ENCODE results near the gene TNRC6B.

Gene TNRC6B

DNA sequence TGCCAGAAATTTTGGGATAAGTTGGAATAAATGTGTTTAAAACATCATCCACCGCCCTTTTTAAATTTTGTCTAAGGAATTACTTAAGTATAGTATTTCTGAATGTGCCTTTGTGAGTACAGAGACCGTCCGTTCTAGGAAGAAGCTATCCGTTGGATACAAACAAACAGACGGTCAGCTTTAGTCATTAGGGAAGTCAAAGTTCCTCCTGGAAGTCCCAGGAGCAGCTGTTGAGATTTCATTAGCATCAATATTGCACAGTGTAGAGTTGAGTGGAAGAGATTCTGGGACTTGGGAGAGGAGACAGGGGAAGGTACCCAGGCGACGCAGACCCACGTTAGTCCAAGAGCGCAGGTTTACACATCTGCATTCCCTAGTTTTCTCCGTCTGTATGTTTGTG, 152.9 kb downstream of the TNRC6B start:
- no peak for DNase-seq

DNA sequence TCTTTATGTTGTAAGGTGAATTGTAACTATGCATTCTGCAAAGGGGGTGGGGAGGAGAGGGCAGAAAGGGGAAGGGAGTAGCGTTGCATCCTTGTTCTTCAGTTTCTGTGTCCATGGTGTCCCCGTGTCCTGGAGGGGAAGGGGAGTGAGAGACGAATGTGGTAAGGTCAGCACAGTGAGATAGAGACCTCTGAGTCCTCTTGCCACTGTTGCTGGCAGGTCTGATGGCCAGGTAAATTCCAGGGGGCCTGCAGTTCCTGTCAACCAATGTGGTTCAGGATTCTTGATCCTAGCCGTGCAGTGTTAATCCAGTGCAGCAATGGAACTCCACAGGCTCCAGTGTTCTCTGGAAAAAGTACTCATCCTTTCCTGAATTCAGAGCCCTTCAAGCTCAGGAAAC, 154.0 kb downstream of the TNRC6B start:
- no peak for DNase-seq

DNA sequence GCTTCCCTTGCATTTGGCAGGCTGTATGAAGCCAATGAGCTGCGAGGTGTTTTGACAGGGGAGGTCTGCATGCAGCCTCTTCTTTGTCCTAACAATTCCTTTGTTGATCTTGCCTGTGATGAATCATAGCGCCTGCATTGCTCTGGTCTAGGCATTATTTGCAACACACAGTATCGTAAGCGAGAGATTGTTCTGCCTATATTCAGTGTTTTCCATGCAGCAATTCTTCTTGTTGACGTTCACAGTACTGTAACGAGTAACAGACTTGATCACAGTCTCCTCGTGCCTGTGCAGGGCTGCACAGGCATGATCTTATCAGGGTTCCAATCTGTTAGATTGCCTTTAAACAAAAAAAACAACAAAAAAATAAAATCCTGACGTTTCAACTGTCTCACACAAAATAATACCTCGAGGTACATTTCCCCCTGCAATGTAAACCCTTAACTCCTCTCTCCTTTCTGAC, 154.6 kb downstream of the TNRC6B start:
- DNase-seq = no peak

DNA sequence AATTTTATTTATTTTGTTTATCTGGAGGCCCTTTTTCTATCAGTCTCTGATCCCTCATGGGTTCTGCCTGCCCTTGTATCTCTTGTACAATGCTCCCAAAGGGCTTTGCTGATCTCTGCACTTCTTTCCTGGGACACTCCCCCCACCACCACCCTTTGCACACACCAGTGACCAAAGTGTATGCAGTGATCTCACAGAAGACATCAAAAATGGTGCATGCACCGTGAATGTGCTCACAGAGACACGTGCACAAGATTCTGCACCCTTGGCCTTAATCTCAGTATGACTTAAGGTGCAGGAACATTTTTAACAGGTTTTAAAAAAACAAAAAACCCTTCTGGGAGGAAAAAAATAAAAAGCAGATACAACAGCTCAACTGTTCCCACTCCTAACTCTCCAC, 156.3 kb downstream of the TNRC6B start:
- DNase-seq = no peak

DNA sequence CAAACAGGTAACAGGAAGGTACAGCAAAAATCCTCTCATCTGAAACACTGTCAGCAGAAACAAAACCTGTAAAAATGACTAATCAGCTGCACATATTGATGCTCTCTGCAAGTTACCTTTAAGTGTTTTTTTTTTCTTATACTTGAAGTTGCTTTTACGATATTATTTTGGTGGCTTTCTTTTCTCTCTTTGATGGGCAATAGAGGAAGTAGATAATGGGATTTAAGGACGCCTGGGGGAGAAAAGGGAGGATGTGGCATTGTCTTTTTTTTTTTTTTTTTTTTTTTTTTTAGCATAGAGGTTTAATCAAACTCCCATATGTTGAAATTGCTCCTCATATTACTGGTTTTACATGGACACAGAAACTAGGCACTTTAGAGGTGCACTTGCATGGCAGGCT, 157.2 kb downstream of the TNRC6B start:
- no peak for DNase-seq

DNA sequence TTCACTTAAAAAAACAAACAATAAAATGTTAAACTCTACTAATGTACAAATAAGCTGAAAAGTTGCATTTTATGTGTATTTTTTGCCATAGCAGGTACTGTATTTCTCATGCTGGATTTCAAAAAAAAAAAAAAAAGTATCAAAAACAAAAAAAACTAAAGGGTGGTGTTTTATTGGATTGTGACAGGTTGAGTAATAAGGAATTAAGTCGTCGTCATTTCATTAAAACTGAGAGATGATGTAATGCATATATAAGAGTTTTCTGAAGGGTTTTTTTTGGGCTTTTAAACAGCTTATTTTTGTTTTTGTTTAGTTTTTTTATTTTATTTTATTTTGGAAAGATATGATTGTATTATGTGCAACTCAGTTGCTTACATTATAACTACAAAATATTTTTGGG, 157.6 kb downstream of the TNRC6B start:
- DNase-seq = no peak

DNA sequence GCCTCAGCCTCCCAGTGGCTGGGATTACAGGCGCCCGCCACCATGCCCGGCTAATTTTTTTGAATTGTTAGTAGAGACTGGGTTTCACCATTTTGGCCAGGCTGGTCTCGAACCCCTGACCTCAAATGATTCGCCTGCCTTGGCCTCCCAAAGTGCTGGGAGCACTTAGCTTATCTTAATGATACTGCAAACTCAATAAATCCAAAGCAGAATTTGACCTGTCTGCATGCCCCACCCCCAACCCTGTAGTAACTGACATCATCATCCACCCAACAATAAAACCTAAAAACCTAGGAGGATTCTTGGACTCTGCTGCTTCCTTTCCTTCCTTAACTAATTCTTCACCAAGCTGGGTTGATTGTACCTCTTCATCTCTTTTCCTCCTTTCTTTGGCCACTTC, 162.3 kb downstream of the TNRC6B start:
- no peak for DNase-seq

DNA sequence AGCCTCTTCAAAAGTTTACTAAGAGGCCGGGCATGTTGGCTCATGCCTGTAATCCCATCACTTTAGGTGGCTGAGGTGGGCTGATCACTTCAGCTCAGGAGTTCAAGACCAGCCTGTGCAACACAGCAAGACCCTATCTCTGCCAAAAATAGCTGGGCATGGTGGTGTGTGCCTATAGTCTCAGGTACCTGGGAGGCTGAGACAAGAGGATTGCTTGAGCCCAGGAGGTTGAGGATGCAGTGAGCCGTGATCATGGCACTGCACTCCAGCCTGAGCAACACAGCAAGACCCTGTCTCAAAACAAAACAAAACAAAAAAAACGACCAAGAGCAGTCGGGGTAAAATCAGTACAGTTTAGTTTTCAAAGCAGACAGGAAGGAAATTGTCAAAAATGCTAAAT, 163.9 kb downstream of the TNRC6B start:
- no peak for DNase-seq

DNA sequence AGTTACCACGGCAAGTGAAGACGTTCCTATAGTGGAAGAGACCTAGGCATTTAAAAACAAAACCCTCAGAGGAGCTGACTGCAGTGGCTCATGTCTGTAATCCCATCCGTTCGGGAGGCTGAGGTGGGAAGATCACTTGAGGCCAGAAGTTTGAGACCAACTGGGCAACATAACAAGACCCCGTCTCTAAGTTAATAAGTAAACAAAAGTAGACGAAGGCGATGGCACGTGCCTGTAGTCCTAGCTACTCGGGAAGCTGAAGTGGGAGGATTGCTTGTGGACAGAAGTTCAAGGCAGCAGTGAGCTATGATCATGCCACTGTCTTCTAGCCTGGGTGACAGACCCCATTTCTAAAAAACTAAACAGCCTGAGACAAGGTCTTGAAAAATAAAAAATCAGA, 164.8 kb downstream of the TNRC6B start:
- no peak for DNase-seq

DNA sequence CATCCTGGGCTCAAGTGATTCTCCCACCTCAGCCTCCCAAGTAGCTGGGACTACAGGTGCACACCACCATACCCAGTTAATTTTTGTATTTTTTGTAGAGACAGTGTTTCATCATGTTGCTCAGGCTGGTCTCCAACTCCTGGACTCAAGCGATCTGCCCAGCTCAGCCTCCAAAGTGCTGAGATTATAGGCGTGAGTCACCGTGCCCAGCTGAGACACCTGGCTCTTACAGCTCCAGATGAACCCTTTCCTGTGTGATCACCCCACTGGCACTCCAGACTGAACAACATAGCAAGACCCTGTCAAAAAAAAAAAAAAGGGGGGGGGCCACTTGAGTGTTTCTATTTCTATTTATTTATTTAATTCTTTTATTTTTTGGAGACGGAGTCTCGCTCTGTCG, 167.5 kb downstream of the TNRC6B start:
- DNase-seq = peak; percentile 19

DNA sequence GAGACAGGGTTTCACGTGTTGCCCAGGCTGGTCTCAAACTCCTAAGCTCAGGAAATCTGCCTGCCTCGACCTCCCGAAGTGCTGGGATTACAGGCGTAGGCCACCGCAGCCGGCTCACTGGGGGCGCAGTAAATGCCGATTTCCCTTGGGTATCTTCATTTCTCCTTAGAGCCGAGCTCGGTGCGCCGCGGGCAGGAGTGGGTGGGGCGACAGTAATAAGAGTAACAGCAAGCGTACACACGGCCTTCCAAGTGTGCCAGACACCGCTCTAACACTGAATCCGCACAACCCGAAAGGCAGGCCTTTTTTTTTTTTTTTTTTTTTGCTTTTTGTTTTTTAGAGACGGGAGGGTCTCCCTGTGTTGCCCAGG, 168.1 kb downstream of the TNRC6B start:
- no peak for DNase-seq

DNA sequence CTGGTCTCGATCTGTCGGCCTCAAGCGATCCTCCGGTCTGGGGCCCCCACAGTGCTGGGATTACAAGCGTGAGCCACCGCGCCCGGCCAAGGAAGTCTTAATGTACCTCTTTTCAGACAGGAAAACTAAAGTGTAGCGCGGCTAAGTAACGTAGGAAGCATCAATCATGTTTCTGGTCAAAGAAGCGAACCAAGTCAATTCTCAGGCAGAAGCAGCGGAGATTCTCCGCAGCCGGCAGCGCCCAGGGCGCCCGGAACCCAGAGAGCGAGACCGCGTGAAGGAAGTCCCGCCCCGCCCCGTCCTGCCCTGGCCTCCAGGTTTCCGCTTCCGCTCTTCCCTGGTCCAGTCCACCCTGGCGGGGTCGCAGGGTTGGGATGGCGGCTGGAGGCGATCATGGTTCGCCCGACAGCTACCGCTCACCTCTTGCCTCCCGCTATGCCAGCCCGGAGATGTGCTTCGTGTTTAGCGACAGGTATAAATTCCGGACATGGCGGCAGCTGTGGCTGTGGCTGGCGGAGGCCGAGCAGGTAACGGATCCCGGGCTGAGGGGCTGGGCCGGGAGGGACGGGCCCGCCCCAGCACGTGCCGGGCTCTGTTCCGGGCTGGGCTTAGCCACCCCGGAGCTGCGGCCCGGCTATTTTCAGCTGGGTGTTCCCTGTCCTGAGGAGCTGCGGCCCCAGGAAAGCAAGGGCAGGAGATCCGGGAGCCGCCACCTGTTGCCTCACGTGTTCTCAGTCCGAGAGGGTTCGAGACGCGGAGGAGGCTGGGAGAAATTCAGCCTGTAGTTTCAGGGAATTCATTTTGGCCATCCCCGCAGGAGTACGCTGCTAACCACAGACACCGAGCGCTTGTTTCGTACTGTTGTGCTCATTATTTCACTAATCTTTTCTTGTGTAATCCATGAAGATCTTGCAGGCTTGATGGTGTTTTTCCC, 168.7 kb downstream of the TNRC6B start, which contains the start of gene ADSL:
Gene ADSL (plus strand): TSS at position 316 of the 934 bp plus-strand sequence. CDS start 59 bp downstream, at position 375.
- peak; percentile 67 for DNase-seq

DNA sequence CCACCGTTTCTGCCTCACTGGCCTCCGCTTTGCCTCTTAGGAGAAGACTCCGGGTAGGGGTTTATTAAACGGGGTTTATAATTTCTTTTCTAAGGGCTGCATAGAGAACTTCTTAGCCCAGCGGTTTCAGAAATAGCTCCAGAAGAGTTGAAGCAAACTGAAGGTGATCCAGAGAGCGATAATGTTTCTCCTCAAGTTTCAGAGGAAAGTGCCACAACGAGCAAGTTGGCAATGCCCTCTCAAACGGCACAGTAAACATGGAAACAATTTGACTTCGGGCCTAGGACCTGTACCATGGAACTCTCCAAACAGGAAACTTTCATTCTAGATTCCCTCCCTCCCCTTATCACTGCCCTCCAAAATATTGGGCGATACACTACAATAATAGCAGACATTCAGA, 169.6 kb downstream of the TNRC6B start:
- DNase-seq = no peak

DNA sequence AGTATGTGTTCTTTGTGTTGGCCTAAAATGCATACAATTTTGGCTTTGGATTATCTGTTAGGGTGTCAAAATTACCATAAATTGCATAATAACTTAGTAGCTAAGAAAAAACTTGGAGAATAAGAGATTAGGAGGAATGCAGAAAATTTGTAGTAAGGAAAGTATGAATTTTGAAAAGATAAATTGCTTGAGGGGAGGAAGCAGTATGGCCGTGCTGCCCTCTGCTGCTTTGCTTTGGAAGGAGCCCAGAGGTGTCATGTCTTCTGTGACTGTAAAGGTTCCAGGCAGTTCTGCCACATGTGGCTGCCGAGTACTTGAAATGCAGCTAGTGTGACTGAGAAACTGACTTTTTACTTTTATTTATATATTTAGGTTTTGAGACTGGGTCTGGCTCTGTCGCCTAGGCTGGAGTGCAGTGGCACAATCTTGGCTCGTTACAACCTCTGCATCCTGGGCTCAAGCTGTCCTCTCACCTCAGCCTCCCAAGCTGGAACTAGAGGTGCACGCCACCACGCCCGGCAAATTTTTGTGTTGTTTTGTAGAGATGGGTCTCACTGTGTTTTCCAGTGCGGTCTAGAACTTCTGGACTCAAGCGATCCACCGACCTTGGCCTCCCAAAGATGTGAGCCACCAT, 170.4 kb downstream of the TNRC6B start:
- no peak for DNase-seq

DNA sequence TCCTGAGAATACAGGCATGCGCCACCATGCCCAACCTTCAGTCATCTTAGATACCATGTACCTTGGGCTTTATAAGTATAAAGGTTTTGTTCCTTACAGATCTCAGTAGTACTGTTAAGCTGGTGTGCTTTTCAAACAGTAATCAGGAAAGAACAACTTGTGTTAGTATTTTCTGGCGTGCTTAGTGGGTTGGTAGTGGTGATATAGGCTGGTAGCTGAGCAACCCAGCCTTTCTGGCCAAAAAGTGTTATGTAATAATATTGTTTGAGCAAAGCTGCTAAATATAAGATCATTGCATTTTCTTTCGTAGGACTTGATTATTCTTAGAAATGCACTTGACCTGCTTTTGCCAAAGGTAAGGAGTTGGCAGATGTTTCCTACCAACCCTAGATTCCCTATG, 175.0 kb downstream of the TNRC6B start:
- no peak for DNase-seq

DNA sequence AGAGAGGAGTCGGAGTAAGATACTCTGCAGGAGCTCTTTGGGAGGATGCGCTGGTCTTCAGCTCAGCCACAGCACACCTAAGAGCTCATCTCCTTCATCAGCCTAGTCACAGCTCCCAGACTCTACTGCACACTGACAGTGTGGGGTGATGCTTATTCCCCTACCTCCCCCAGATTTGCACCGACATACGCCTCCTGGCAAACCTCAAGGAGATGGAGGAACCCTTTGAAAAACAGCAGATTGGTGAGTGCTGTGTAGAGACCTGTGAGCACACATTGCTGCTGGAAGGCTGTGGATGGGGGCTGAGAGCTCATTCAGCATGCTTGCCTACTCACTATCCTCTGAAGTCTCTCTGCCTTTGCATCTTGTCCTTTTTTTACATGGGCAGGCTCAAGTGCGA, 183.4 kb downstream of the TNRC6B start:
- no peak for DNase-seq

DNA sequence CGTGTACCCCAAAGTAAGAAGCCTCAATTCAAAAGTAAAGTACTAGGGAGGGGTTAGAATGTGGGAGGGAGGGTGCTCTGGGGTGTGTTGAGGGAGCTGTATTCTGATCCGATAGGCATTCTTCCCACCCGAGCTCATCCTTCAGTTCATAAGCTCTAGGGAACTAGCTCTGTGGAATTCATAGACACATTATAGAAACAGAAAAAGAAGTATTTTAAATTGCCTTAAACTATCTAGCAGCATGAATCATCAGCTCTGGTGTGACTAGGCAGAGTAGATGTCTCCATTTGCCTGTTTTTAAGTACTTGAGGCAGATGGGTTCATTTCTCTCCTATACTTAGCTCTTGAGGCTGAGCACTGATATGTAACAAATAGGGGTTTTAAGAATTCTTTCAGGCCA, 185.3 kb downstream of the TNRC6B start:
- no peak for DNase-seq

DNA sequence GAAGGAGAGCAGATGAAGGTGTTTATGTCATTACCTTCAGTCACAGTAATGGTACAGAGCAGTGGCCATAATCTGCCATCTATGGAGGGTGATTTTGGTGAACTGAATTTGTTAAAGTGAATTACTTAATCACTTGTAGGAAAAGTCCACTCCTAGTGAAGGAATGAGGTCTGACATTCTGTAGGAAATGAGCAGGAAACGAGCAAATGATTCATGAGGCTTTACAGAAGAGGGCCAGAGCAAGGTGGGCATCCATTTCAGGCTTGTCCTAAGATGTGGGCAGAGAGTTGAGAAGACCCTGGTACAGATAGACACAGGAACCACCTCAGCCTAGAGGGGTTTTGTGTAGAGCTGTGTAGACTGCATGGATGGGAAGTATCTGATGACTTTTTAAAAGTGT, 186.7 kb downstream of the TNRC6B start:
- no peak for DNase-seq

DNA sequence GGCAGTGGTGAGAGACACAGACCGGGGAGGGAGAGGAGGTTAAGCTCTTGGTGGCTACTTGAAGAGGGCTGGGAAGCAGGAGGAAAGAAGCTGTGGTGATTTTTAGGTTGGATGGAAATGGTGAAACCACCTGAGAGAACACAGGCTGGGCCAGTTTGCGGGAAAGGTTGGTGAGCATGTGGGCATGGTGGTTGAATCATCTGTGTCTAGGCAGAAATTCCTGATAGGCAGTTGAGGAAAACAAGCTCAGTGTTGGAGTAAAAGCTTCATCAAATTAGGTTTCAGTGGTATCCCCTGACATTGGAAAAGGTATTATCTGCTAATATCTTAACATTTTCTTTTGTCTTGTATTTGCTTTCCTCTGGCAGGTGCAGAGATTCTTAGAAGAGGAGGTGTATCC, 188.3 kb downstream of the TNRC6B start:
- DNase-seq = no peak

DNA sequence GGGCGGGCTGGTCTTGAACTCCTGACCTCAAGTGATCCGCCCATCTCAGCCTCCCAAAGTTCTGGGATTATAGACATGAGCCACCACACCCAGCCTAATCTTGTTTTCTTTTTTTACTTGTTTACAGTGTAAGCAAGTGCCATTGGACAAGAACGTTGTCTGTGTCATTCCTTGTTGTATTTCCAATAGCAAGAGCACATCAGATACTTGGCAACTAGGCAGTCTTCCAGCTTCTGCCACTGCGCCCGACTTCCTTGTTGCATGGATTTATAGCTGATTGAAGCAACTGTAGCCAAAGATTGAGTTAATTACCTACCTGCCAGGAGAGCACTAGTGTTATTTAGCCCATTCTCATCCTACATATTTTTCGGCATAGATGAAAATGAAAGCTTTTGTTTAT, 189.6 kb downstream of the TNRC6B start:
- no peak for DNase-seq

DNA sequence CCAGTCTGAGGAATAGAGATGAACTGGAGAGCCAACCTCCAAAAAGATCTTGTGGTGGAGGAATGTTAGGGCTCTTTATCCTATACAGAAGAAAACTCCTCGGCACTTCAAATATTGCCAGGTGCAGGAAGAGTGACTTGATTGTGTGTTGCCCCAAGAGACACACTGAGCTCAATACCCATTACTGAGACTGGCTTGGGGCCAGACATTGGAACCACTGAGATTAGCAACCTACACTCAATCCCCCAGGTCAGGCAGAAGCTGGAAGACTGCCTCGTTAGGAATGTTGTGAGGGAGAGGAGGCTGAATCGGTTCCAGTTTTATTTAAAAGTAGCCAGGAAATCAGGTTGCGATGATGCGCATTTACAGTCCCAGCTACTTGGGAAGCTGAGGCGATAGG, 190.3 kb downstream of the TNRC6B start:
- DNase-seq = no peak

DNA sequence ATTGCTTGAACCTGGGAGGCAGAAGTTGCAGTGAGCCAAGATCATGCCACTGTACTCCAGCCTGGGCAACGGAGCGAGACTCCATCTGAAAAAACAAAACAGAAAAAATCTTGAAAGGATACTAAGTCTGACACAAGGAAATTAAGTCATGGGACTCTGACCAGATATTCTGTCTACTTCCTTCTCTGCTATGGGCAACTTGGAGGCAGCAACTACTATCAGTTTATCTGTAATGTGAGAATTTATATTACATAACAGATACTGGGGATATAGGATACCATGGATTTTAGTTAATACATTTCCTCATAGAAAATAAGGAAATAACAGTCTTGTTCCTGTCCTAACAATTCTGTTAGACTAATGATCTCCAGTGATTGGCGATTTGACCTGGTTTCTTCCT, 191.1 kb downstream of the TNRC6B start:
- DNase-seq = no peak

DNA sequence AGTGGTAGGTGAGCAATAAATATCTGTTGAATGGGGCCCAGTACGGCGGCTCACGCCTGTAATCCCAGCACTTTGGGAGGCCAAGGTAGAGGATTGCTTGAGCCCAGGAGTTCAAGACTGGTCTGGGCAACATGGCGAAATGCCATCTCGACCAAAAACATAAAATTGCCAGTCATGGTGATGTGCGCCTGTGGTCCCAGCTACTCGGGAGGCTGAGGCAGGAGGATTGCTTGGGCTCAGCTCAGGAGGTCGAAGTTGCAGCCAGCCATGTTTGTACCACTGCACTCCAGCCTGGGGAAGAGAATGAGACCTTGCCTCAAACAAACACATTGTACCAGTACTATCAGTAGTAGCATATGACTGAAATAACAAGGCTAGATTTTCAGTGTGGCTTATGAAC, 196.8 kb downstream of the TNRC6B start:
- no peak for DNase-seq

DNA sequence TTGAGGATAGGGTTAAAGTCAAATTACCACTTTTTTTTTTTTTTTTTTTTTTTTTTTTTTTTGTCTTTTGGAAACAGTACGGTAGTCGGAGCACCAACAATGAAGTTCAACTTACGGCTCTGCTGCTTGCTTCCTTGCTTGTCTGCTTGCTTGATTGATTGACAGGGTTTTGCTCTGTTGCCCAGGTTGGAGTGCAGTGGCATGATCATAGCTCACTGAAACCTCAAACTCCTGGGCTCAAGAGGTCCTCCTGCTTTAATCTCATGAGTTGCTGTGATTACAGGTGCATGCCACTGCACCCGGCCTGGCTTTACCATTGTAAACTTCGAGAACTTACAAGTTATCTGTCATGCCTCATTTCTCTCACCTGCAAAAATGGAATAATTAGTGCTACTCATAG, 198.4 kb downstream of the TNRC6B start:
- no peak for DNase-seq

DNA sequence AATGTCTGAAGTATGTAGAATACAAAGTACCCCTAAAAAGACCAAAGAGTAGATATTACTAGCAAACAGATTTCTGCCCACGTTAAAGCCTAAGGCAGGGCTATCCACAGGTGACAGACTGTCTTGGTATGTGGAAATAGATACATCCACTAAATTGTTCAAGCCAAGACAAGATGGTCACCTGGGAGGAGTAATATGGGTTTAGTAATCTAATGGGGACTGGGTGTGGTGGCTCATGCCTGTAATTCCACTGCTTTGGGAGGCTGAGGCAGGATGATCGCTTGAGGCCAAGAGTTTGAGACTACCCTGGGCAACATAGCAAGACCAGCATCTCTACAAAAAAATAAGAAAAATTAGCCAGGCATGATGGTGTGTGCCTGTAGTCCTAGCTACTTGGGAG, 200.2 kb downstream of the TNRC6B start:
- DNase-seq = no peak

All from NCI-H226 (cell line).